PC-9 (cell line): Measurements from ENCODE around the gene CNKSR1. TPM values are rescaled to one million over a fixed set of nuclear protein-coding genes. Genes with fewer than 3 reads are reported as not detected.

Source experiments
- BruUV-seq: library from RNA; stranded (reverse); fragments of 400-500 nt; replicated peaks from 2 replicates; lab custom pipeline; 2021; lab: Mats Ljungman, UMichigan
- CTCF ChIA-PET: fragments of 300-600 bp; sonication (Branson Sonifier 250); formaldehyde crosslinking; loops from one replicate; lab custom pipeline; 2022; ENCODE audit warnings: antibody characterized with exemption; lab: Charles Lee
- POLR2A ChIA-PET: fragments of 300-600 bp; sonication (Branson Sonifier 250); formaldehyde crosslinking; loops from one replicate; lab custom pipeline; 2022; ENCODE audit warnings: antibody characterized with exemption; ENCODE audit not compliant: unreplicated experiment; lab: Charles Lee
- DNase-seq, 2 experiments: peaks; one replicate each; pipeline versions ENCODE4 v3.0.0 to v3.0.0-alpha.2; 2015 to 2022; ENCODE audit warnings: mixed read lengths in 1 of 2
- H2AFZ ChIP-seq: fragments of 200-600 bp; sonication (generic); 2 replicates; pipeline ENCODE4 v1.8.1; 2017; ENCODE audit warnings: antibody characterized with exemption
- H3F3A ChIP-seq: fragments of 200-600 bp; sonication (generic); 2 replicates; pipeline ENCODE4 v1.8.1; 2017; ENCODE audit warnings: antibody characterized with exemption, mild to moderate bottlenecking, low read depth; ENCODE audit not compliant: insufficient read depth
- H3K27ac ChIP-seq: fragments of 200-600 bp; sonication (generic); 2 replicates; pipeline ENCODE4 v1.6.1; 2016; ENCODE audit warnings: mixed run types
- H3K27me3 ChIP-seq: fragments of 200-600 bp; sonication (generic); 2 replicates; pipeline ENCODE4 v1.6.1; 2016; ENCODE audit warnings: low read depth, mixed run types; ENCODE audit not compliant: insufficient read depth
- H3K36me3 ChIP-seq: fragments of 200-600 bp; sonication (generic); 2 replicates; pipeline ENCODE4 v1.6.1; 2016; ENCODE audit warnings: low read depth, mixed run types
- H3K4me1 ChIP-seq: fragments of 200-600 bp; sonication (generic); replicated peaks from 2 replicates; pipeline ENCODE4 v1.6.1; 2016; ENCODE audit warnings: mixed run types; ENCODE audit not compliant: insufficient read depth
- H3K4me2 ChIP-seq: fragments of 200-600 bp; sonication (generic); 2 replicates; pipeline ENCODE4 v1.6.1; 2017; ENCODE audit warnings: mixed run types
- H3K4me3 ChIP-seq: fragments of 200-600 bp; sonication (generic); 2 replicates; pipeline ENCODE4 v1.6.1; 2016; ENCODE audit warnings: mixed run types
- H3K79me2 ChIP-seq: fragments of 200-600 bp; sonication (generic); 2 replicates; pipeline ENCODE4 v1.6.1; 2017; ENCODE audit warnings: low read depth, mixed run types
- H3K9me2 ChIP-seq: fragments of 200-600 bp; sonication (generic); 2 replicates; pipeline ENCODE4 v1.8.1; 2017; ENCODE audit warnings: mild to moderate bottlenecking; ENCODE audit not compliant: insufficient read depth
- H3K9me3 ChIP-seq: fragments of 200-600 bp; sonication (generic); 2 replicates; pipeline ENCODE4 v1.8.1; 2016; ENCODE audit warnings: low read depth; ENCODE audit not compliant: insufficient read depth
- H4K20me1 ChIP-seq: fragments of 200-600 bp; sonication (generic); 2 replicates; pipeline ENCODE4 v1.8.1; 2017; ENCODE audit not compliant: insufficient read depth
- CTCF ChIP-seq: fragments of 200-600 bp; sonication (generic); conservative IDR thresholded peaks from 2 replicates; pipeline ENCODE4 v1.6.1; 2017; ENCODE audit warnings: mixed run types, antibody characterized with exemption, mild to moderate bottlenecking, moderate library complexity
- EZH2 ChIP-seq: fragments of 200-600 bp; sonication (generic); IDR thresholded peaks from 2 replicates; pipeline ENCODE4 v1.8.0; 2017; ENCODE audit warnings: antibody characterized with exemption, low read depth
- intact Hi-C: fragments of 100-400 bp; cut with micrococcal nuclease; formaldehyde crosslinking; loops from one replicate; pipeline ENCODE4 v1.10.0; 2022; ENCODE audit not compliant: unreplicated experiment
- total RNA-seq: library from RNA; stranded (reverse); gene quantifications from 2 replicates; pipeline ENCODE4 v1.2.3, GENCODE V29; 2021

The CNKSR1 gene
- total RNA-seq, 1 experiment from 2014 or later: 33.4 TPM

- no peak for TF ChIP-seq CTCF
- Histone ChIP-seq H4K20me1 (no peaks in the 10 kb centered on the region), H3K36me3 (no peaks in the 10 kb centered on the region), H3K4me1 (no peaks in the 10 kb centered on the region; the same call in 1 of the 2 replicates), H3F3A (no peaks in the 10 kb centered on the region), H3K79me2 (no peaks in the 10 kb centered on the region), H3K27ac (no peak overlapping the region), H3K4me2 (no peak overlapping the region), H3K9me3 (no peaks in the 10 kb centered on the region), H3K27me3 (no peaks in the 10 kb centered on the region), H2AFZ (no peak overlapping the region), H3K9me2 (no peaks in the 10 kb centered on the region), H3K4me3 (no peak overlapping the region)
- intact Hi-C loops: no loop called here
- no peak for DNase-seq
- CTCF ChIA-PET: no interaction called here
- no TSS peak for BruUV-seq
- POLR2A ChIA-PET: no interaction called here
Measured at GRCh38 chr1:26154750-26155149, 22.5 kb upstream of the CNKSR1 start.

GRCh38 chr1:26155370-26156284 is 21.7 kb upstream of the CNKSR1 start:
- intact Hi-C loops: no loop called here

More at GRCh38 chr1:26155370-26156284, 21.7 kb upstream of the CNKSR1 start:
- Histone ChIP-seq H3K27me3 (no peaks in the 10 kb centered on the region), H3K4me1 (no peaks in the 10 kb centered on the region; the same call in 1 of the 2 replicates), H3K9me2 (no peaks in the 10 kb centered on the region), H3K4me2 (no peak overlapping the region), H2AFZ (no peak overlapping the region), H3K27ac (no peak overlapping the region), H3K79me2 (no peaks in the 10 kb centered on the region), H4K20me1 (no peaks in the 10 kb centered on the region), H3K4me3 (no peak overlapping the region), H3F3A (no peaks in the 10 kb centered on the region), H3K9me3 (no peaks in the 10 kb centered on the region), H3K36me3 (no peaks in the 10 kb centered on the region)
- BruUV-seq: no TSS peak
- TF ChIP-seq CTCF (no peak), EZH2 (no peak)
- no peak for DNase-seq
- POLR2A ChIA-PET: no interaction called here
- CTCF ChIA-PET: interaction anchor here (1.0 kb wide), 1 partner anchor 14 kb away, joined by 3 read pairs; the partner anchor contains the start of gene ZNF593
